NCI-H1930 (cell line): ENCODE measurements around the gene HOXC9.

Experiments used
- DNase-seq, 2 experiments: peaks; one replicate each; lab custom pipeline; 2025; lab: John Stamatoyannopoulos, UW

Gene HOXC9

DNA sequence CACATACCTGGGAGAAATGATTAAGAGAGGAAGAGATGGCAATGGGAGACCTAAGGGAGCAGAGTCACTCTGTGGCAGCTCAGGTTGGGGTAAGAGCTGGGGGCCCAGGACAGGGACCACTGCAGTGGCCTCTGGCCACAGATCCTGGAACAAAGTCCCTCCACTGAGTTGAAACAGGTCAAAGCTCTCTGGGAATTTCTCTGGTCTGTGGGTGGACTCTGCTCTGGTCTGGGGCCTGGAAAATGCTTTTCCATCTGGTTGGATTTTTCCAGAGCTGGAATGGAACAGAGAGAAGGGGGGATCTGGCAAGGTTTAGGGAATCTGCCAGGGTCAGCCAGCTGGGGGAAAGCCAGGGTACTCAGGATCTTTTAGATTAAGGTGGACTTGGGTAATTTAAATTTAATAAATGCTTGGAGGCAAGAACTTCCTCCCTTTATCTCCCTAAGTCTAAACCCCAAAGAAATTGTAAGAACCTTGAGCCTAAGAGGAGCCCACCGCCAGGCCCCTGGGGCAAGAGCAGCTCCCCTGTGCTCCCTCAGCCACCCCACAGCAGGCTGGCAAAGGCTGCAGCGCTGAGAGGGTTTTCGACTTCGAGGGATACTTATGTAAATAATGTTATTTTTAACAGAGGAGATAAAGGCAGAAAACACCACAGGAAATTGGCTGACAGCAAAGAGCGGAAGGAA lies 11.3 kb upstream of the HOXC9 start:
- no peak for DNase-seq

DNA sequence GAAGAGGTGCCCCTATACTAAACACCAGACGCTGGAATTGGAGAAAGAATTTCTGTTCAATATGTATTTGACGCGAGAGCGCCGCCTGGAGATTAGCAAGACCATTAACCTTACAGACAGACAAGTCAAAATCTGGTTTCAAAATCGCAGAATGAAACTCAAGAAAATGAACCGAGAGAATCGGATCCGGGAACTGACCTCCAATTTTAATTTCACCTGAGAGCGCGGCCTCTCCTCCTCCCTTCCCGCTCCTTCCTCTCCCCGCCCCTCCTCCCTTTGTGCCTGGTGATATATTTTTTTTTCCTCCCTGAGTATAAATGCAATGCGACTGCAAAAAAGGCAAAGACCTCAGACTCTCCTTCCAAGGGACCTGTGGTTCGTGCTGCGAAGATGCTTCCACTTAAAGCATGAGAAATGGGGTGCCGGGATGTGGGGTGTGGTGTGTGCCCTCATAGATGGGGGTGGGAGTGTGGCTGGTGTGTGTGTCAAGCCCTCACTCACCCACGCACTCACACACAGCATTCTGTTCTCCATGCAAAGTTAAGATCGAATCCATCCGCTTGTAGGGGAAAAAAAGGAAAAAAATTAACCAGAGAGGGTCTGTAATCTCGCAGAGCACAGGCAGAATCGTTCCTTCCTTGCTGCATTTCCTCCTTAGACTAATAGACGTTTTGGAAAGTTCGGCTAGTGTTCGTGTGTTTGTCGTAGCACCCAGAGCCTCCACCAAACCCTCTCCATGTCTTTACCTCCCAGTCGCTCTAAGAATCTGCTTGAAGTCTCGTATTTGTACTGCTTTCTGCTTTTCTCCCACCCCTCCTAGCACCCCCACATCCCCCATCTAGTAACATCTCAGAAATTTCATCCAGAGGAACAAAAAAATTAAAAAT lies 10.5 kb upstream of the HOXC9 start:
- peak in 1 of 2 experiments; percentile 18 for DNase-seq

DNA sequence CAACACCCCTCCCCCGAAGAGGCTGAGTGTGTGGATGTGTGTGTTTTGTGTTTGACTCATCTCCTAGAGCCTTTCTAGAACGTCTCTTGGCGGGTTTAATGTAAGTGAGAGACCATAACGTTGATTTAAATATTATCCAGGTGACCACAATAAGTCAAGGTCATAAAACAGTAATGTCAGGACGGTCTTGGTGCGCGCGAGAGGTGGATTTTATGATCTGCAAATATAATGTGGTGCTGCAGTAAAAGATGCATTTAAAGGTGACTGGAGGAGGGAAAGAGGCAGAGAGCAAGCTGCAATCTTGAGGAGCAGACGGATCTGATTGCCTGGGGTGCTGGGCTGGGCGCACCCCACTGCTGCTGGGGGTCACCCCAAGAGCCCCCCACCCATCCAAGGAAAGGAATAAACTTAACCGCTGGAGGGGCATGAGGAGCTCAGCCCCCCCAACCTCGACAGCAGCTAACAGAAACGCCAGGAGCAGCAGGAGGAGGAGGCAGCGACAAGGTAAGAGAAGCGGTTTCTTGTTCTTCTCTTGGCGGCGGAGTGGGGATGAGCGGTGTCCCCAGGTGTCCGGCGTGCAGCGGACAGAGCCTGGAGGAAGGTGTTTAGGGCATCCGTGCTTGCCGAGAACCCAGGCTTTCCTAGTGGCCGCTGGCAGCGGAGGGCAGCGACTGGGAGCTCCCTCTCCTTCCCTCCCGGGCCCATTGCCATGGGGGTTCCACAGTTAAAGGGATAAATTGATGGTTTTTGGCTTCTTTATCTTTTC lies 9.5 kb upstream of the HOXC9 start:
- DNase-seq, result no peak

DNA sequence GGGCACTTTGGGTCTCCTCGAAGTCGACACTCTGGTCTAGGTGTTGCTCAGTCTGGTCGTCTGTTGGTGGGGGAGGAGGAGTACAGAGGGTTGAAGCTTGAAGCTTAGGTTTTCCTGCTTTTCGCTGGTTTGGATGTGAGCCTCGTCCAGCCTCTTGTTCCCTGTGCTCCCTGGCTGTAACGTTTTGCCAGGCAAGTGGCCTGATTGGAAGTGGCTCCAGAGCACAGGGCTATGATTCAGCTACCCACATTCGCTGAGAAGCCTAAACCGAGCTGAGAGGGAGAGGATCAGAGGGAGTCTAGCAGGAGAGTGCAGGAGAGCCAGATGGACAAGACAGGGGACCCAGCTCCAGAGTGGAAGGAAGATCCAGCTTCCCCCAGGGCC lies 8.9 kb upstream of the HOXC9 start:
- no peak for DNase-seq

DNA sequence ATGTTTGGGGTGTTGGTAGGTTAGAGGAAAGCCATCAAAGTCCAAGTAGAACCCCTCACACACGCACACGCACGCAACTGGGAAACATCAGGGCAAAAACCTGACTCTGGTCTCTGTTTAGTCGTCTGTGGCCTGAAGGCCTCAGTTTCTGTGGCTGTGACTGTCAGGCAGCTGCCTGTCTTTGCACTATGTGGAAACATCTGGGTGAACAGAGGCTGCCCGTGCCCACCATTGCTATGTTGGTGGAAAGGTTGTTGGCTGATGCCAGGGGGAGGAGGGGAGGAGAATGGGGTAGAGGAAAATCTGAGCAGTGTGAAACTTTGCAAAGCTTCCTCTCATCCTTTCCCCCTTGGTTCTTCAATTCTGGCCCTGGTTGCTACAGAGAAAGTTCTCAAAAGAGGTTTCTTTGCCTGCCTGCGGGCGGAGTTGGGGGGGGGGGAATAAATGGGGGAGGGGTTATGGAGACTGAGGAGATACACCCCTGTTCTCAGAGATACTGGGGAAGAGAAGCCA lies 7.5 kb upstream of the HOXC9 start:
- no peak for DNase-seq

DNA sequence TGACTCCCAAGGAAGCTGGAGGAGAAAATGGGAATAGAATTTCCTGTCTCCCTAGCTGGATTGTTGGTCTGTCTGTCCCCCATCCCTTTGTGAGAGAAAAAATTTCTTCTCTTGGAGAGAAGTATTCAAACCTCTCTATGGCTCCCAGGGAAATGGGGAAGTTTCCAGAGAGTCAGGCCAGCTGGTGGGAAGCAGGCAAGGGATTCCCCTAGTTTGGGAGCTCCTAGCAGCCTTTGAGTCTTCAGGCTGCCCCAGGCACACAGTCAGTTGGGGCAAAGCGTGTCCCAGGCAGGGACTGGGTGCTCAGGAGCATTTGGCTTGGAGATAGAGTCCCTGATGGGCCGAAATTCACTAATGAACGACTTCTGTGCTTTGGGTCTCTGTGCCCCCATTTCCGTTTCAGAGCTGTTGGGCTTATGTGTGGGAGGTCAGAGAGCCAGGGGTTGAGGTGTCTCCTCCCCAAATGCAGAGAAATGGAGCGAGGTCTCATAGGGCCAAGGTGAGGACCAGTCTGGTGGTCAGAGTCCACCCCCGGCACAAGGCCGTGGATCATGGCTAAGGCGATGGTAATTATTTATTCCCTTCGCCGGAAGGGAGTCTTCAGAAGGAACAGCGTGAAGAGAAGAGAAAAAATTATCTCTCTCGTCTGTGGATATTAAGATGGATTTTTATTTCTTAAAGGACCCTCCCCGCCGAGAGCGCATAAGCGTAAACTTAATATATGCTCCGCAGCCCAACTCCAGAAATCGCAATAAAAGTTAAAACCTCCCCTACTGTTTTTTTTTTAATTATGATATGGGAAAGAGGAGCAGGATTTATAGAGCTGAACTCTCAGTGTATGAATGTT lies 6.6 kb upstream of the HOXC9 start:
- DNase-seq, result no peak

DNA sequence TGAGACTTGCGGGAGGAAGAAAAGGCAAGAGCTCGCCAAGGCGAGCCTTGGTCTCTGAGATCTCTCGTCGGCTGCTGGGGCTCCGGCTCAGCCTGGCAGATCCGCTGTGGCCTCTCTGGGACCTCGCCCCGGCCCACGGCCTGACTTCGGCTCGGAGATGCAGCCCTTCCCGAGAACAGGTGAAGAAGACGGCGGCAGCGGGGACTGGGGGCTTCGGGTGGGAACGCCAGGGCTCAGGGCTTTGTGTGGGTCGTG lies 6.0 kb upstream of the HOXC9 start:
- DNase-seq, result no peak

DNA sequence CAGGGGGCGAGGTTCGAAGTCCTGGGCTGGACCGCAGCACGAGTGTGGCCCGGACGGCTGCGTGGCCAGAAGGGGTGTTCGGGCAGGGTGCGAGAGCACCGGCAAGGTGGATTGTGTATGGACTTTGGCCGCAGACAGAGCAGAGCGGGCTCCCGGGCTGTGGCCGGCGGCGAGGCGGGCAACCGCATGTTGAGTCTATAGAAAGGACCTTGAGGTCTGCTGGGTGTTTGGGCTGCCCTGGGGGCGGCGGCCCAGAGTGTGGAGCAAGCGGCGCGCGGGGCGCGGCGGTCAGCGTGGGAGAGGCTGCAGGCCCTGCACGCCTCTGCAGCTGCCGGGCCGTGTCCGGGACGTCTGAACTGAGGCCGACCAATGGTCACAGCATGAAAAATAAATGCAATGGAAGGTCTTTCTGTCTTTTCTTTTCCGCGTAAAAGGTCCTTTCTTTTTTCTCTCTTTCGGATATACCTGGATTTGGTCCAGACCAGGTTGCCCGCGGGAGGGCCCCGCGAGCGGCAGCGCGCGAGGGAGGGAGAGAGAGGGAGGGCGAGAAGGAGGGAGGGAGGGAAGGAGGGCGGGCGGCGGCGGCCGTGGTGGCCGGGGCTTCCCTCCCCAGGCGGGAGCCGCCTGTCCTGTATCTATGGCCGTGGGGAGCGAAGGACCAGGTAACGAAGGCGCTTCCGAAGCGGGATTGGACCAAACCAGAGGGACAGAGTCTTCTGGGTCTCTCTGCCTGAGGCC lies 5.5 kb upstream of the HOXC9 start:
- no peak for DNase-seq

DNA sequence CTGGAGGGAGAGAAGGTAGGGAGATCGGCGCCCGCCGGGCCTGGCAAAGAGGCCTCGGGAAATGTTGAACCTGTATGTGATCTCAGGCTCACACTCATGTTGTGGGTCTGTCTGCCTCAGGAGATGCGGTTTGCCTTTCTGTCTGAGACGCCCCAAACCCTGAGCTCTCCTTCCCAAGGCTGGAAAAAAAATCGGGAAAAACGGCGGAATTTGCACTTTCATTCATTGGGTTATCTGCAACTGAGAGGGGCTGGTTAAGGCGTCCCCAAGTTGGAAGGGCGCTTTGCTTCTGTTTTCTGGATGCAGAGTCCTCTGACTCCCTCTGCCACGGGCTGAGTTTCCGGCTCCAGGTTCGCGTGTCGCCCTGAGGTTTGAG lies 5.0 kb upstream of the HOXC9 start:
- no peak for DNase-seq

DNA sequence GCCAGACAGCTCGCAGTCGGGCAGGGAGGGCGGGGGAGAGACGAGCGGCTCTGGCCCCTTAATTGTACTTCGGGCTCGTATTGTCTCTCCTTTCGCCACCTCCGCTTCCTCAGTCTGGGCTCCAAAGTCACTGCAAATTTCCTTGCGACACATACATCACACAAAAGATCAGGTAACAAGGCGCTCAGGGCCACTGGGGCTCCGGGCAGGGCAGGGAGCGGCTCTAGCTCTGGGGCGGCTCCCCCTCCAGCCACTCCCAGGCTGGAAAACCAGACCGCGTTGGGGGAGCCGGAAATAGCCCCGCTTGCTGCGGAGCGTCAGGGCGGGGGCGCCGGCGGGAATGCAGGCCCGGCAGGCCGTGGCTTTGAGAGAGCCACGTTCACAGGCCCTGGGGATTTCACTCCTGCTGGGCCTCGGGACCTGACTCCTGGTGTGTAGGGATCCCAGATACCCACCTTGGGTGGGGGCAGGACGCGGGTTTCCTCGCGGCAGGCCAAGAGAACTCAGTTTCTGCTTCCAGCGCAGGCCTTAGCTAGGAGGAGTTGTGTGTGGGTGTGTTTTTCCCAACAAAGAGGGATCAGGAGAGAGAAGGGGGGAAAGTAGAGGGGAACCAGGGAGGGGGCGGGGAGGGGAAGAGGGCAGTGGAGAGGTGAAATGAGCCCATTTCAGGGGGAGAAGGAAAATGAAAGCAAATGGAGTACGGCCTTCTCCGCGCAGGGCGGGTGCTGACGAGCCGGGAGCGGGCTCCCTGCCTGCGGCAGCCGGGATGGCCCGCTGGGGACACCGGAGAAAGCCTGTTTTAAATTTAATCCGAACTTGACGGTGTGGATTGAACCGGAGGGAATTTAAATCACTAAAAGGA lies 4.4 kb upstream of the HOXC9 start:
- no peak for DNase-seq

DNA sequence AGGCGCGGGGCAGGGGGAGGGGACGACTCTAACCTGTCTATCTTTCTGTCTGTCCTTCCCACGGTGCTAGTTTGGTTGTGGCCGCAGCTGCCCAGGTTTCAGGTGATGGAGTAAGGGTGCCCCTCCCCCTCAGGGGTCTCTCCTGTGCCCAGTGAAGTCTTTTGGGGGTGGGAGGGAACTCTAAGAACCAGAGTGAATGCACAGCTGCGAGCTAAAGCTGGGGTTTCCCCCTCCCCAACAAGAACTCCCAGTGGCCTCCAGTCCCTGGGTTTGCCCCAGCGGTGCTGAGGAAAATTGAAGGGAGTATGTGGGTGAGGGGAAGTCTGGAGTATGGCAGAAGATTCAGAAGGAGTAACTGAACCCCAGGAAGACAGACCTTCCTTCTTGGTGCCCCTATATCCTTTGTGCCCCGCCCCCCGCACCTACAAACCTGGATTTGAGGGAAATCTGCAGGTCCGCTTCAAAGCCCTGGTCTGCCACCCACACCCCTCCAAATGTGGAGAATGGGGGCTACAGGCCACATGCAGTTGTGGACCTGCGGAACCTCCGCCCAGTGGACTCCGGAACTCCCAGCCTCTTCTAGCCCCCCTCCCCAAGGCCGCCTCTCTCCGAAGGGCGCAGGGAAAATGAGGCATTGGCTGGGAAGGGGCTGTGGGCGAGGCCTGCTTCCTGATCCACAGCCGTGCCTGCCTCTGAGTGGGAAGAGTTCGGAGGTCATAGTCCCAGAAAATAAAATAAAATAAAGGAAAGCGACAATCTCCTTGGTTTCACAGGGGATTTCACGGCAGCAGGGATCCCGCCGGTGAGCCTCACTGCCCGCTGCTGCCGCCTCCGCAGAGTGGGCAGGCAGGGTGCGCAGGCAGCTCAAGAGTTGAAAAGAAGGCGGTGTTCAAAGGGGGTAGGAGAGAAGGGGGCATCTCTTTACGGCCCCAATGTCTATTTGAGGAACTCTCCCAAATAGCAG lies 3.4 kb upstream of the HOXC9 start:
- no peak for DNase-seq

DNA sequence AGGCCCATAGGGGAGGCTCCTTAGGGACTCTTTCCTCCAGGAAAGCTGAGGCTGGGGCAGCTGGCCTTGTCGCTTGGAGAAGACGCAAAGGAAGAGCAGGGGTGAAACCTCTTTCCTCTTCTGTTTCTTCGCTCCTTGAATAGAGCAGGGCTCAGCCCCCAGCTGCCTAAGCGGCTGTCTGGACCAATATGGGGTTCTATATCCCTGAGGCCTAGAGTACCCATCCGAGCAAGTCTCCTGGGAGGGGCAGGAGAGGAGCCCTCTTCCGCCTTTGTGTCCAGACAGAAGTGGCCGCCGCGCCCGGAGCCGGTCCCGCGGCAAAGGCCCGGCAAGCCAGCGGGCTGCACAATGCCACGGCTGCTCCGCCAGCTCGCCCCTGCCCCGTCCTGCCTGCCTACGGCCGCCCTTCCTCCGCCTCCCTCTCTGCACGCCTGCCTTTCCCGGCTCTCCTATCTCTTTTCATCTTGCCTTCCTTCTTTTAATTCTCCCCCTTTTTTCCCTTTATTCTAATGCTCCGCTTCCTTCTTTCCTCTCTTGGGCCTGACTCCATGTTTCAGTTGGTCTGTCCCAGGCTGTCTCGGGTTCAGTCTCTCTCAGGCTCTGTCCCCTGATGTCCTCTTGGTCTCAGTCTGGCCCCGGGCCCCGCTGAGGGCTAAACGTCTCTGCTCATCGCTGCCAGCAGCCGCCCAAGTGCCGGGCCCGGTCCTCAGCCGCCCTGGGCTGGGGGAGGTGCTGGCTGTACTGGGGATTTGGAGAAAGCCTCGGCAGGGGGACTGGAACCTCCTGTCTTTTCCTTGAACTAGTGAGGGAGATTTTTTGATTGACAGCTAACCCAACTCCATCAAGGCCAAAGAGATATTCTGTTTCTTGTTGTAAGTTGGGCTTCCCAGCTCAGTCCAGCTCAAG lies 2.5 kb upstream of the HOXC9 start:
- DNase-seq, result no peak

DNA sequence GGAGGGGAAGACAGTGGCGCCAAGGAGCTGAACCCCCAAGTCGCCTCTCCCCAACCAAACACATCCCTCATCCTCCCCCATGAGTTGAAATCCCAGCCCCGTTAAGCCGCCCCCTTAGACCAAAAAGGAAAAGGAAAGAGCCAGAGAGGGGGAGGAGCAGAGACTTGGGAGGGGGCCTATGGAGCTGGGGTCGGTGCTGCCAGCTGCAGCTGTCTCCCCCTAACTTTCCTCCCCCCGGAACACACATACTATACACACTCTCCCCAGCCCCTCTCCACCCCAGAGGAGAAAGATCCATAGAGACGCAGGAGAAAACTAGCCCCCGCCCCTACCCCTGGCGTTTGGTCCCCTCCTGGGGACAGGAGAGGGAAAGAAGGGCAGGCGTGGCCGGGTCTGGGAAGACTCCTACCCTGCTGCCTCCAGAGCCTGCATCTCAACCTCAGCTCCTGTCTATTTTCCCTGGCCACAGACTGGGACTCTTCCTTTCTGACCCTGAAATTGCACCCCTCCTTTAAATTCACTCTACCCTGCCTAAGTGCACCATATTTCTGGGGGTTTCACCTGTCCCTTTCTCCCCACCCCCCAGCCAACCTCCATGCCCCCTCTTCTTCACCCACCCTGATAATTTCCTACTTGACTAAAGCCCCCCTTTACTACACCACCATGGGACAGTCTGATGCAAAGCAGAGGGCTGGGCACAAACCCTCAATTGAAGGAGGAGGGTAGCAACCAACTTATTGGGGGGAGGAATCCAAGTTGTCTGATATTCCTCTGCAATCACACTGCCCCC lies 1.7 kb upstream of the HOXC9 start:
- no peak for DNase-seq

DNA sequence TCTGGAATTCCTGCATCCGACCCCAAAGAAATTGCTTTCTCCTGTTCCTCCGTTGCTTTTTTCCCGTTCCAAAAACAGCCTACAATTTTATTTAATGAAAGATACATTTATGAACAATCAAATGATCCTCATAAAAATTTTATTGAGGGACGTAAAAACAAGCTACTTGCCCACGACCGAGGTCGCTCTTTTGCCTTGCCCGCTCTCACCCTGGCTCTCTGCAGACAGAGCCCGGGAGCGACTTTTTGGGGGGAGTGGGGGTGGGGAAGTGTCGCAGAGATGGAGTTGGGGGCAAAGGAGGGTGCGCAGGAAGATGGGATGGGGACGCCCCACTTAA lies 1.1 kb upstream of the HOXC9 start:
- DNase-seq, result no peak

DNA sequence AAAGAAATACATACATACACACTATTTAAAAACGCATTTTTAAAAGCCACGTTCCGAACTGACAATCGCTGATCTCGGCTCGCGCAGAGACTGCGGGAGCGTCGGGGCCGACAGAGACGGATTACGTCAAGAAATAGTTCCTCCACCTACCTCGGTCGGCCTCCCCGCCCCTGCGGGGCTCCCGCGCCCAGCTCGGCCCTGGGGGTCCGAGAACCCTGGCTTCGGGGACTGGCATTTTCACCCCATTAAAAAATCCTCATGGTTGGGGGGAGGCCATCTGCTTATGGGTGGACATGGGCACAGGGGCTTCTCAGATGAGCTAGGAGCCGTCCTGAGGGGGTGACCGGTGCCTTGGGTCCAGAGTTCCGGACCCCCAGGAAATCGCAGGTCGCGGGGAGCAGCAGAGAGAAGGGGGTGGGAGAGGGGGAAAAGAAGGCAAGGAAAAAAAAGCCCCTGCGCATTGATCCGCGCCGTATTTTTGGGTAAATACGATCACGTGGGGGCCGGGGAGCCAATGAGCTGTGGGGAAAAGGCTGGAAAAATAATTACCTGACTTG lies 324 bp upstream of the HOXC9 start:
- peak in 1 of 2 experiments; percentile 16 for DNase-seq

DNA sequence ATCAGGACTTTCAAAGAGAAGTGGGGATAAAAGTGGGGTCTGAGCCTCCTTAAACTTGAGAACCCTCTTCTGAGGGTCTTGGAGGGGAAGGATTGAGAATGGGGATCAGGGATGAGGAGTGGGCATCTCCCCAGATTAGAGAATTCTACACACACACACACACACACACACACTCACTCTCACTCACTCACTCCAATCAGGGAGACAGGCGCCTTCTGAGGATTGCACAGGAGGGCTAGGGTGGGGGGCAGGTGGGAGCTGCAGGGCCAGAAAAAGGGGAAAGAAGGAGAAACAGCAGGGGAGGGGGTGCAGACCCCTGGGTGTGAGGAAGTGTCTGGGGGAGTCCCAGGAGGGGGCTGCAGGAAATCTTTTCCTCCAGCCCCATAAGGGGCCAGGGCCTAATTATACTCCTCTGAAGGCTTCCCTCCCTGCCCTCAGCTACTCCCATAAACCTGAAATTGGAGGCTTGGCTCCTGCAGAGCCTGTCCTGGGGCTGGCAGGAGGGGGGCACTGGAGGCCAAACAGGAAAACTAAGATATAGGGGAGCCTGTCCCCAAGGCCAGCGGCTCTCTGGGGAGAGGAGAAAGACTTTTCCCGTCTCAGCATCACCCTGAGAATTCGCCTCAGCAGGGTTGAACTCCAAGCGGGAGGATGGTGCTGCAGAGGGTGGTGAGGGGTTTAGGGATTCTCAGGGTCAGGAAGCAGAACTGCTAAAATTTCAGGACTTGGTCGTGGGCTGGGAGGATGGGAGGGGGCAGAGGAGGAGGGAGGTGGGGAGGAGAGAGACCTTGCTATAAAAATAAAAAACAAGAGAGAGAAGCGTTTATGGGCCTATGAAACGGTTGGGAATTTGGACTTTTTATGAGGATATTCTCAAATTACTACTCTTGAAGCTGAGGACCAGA lies 1.6 kb downstream of the HOXC9 start:
- DNase-seq, result no peak
